HepG2 (cell line): ENCODE data around the gene FAIM2. TPM values are rescaled to one million over a fixed set of nuclear protein-coding genes. Genes with fewer than 3 reads are reported as not detected.

Experiments used
- ERF ChIP-seq: IDR thresholded peaks from 2 replicates; pipeline ENCODE4 v1.6.1; 2018; ENCODE audit warnings: missing biosample characterization, missing genetic modification reagents
- ETV5 ChIP-seq: IDR thresholded peaks from 2 replicates; pipeline ENCODE4 v1.6.1; 2018; ENCODE audit warnings: missing biosample characterization, missing genetic modification reagents, inconsistent platforms, borderline replicate concordance
- KAT8 ChIP-seq: IDR thresholded peaks from 2 replicates; pipeline ENCODE4 v1.6.1; 2016; ENCODE audit warnings: missing genetic modification reagents, missing compliant biosample characterization
- KDM4B ChIP-seq: sonication (generic); formaldehyde crosslinking; IDR thresholded peaks from 2 replicates; pipeline ENCODE4 v1.4.0; 2020; ENCODE audit warnings: missing genetic modification reagents
- MXD4 ChIP-seq: IDR thresholded peaks from 2 replicates; pipeline ENCODE4 v1.6.1; 2016; ENCODE audit warnings: mild to moderate bottlenecking, missing biosample characterization, missing genetic modification reagents
- MYPOP ChIP-seq: sonication (generic); formaldehyde crosslinking; IDR thresholded peaks from 2 replicates; pipeline ENCODE4 v1.8.1; 2023; ENCODE audit warnings: mild to moderate bottlenecking, moderate library complexity, missing genetic modification reagents
- PCBP1 ChIP-seq: fragments of 200-400 bp; formaldehyde crosslinking; IDR thresholded peaks from 2 replicates; pipeline ENCODE4 v1.6.1; 2017; ENCODE audit warnings: mild to moderate bottlenecking, low read depth, low read length, borderline replicate concordance
- POLR2AphosphoS5 ChIP-seq: IDR thresholded peaks from 2 replicates; pipeline ENCODE4 v1.6.1; 2012; ENCODE audit warnings: low read depth, low read length
- SIN3A ChIP-seq: IDR thresholded peaks from 2 replicates; pipeline ENCODE4 v1.6.1; 2011; ENCODE audit warnings: low read depth, mild to moderate bottlenecking, control low read depth, low read length, borderline replicate concordance
- SOX13 ChIP-seq, 3 experiments: fragments of 450-650 bp in 1 of 3; sonication (generic) in 1 of 3; formaldehyde crosslinking in 1 of 3; IDR thresholded peaks in 2 of 3; conservative IDR thresholded peaks in 1 of 3; 2 replicates each; pipeline versions ENCODE4 v1.5.0 to v1.6.1; 2016 to 2020; ENCODE audit warnings: antibody characterized with exemption in 1 of 3, mild to moderate bottlenecking in 1 of 3, missing compliant biosample characterization in 1 of 3, missing genetic modification reagents in 1 of 3, moderate library complexity in 1 of 3
- SP2 ChIP-seq: sonication (generic); formaldehyde crosslinking; IDR thresholded peaks from 2 replicates; pipeline ENCODE4 v1.5.1; 2020; ENCODE audit warnings: mild to moderate bottlenecking, missing genetic modification reagents
- YY1 ChIP-seq: IDR thresholded peaks from 2 replicates; pipeline ENCODE4 v1.6.1; 2011; ENCODE audit warnings: low read length, low read depth, moderate library complexity, mild to moderate bottlenecking; ENCODE audit not compliant: insufficient read depth, insufficient replicate concordance
- ZNF142 ChIP-seq: sonication (generic); formaldehyde crosslinking; IDR thresholded peaks from 2 replicates; pipeline ENCODE4 v1.4.0; 2020; ENCODE audit warnings: missing genetic modification reagents
- ZNF572 ChIP-seq: sonication (generic); formaldehyde crosslinking; IDR thresholded peaks from 2 replicates; pipeline ENCODE4 v1.5.1; 2020; ENCODE audit warnings: mild to moderate bottlenecking, missing genetic modification reagents
- ZNF891 ChIP-seq: sonication (generic); formaldehyde crosslinking; IDR thresholded peaks from 2 replicates; pipeline ENCODE4 v1.5.0; 2020; ENCODE audit warnings: mild to moderate bottlenecking, missing genetic modification reagents
- polyA plus RNA-seq, 8 experiments: library from polyadenylated mRNA; depleted of rRNA in 3 of 8; stranded (reverse) in 7 of 8; unstranded in 1 of 8; fragments of >200 nt; fragmentation: Illumina TruSeq in 4 of 8; extraction: Trizol in 4 of 8; gene quantifications; 2 replicates each; pipeline versions ENCODE4 v1.2.1 to v1.2.3, GENCODE V29; 2011 to 2016; ENCODE audit warnings: low read depth in 4 of 8, missing spikeins in 1 of 8, mixed read lengths in 1 of 8; ENCODE audit not compliant: insufficient read depth in 1 of 8
- total RNA-seq, 5 experiments: library from RNA; depleted of rRNA; stranded (reverse); fragments of >200 nt; fragmentation: Illumina TruSeq; extraction: Trizol; gene quantifications; 2 replicates each; pipeline ENCODE4 v1.2.3, GENCODE V29; 2016; ENCODE audit warnings: low read depth in 1 of 5
- TF ChIP-seq, protein P1 (sequence below): sonication (generic); formaldehyde crosslinking; IDR thresholded peaks from 2 replicates; pipeline ENCODE4 v1.4.0; 2020; ENCODE audit warnings: mild to moderate bottlenecking, missing genetic modification reagents

Gene FAIM2
- total and polyA plus RNA-seq, 2 of the 13 experiments (the other 11 are each of a cell fraction or from before 2014, with no cell fraction given) = not detected

- TF ChIP-seq ZNF142 (CRISPR knock-in tag) = peak; percentile 97
- peak; percentile 80; the same call in 1 of the 2 replicates for TF ChIP-seq SIN3A
- peak; percentile 82; the same call in 1 of the 2 replicates for TF ChIP-seq ZNF891 (CRISPR knock-in tag)
- peak; percentile 80 for TF ChIP-seq KAT8
- TF ChIP-seq KDM4B (CRISPR knock-in tag) = no peak
- TF ChIP-seq POLR2AphosphoS5 = peak; percentile 57; the same call in 1 of the 2 replicates
- no peak for TF ChIP-seq SOX13 (IDR thresholded peaks at IDR 0.05)
- no peak for TF ChIP-seq SOX13 (CRISPR knock-in tag; conservative IDR thresholded peaks at IDR 0.05 in 1 of 2, IDR thresholded peaks at IDR 0.05 in 1 of 2)
- TF ChIP-seq MYPOP (CRISPR knock-in tag) = peak; percentile 72
- TF ChIP-seq PCBP1 = 0 out of 2 replicates have a peak, but pooled peaks have one; percentile 6
- TF ChIP-seq MXD4 (CRISPR knock-in tag) = peak; percentile 79
- peak; percentile 82; the same call in 1 of the 2 replicates for TF ChIP-seq ETV5 (CRISPR knock-in tag)
- TF ChIP-seq ZNF572 (CRISPR knock-in tag) = 0 out of 2 replicates have a peak, but pooled peaks have one; percentile 52
- TF ChIP-seq SP2 (CRISPR knock-in tag) = peak; percentile 49; the same call in 1 of the 2 replicates
- TF ChIP-seq, protein P1, sequence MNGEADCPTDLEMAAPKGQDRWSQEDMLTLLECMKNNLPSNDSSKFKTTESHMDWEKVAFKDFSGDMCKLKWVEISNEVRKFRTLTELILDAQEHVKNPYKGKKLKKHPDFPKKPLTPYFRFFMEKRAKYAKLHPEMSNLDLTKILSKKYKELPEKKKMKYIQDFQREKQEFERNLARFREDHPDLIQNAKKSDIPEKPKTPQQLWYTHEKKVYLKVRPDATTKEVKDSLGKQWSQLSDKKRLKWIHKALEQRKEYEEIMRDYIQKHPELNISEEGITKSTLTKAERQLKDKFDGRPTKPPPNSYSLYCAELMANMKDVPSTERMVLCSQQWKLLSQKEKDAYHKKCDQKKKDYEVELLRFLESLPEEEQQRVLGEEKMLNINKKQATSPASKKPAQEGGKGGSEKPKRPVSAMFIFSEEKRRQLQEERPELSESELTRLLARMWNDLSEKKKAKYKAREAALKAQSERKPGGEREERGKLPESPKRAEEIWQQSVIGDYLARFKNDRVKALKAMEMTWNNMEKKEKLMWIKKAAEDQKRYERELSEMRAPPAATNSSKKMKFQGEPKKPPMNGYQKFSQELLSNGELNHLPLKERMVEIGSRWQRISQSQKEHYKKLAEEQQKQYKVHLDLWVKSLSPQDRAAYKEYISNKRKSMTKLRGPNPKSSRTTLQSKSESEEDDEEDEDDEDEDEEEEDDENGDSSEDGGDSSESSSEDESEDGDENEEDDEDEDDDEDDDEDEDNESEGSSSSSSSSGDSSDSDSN (CRISPR knock-in tag) = peak; percentile 73
- 0 out of 2 replicates have a peak, but pooled peaks have one; percentile 50 for TF ChIP-seq ERF (CRISPR knock-in tag)
- TF ChIP-seq YY1 = peak; percentile 40
These were observed 75.3 kb downstream of the FAIM2 start, which contains the start of gene NCKAP5L (continued) for GRCh38 chr12:49828133-49829091.
